HEK293T (cell line): ENCODE data around the gene NFIA.

Source experiments
- FOXM1 ChIP-seq: fragments of 450-650 bp; IDR thresholded peaks from 2 replicates; pipeline ENCODE4 v1.6.1; 2017; ENCODE audit warnings: mild to moderate bottlenecking, borderline replicate concordance
- LEF1 ChIP-seq: fragments of 450-650 bp; IDR thresholded peaks from 2 replicates; pipeline ENCODE4 v1.6.1; 2017; ENCODE audit warnings: mild to moderate bottlenecking, borderline replicate concordance
- SP1 ChIP-seq: fragments of 450-650 bp; IDR thresholded peaks from 2 replicates; pipeline ENCODE4 v1.6.1; 2017

DNA sequence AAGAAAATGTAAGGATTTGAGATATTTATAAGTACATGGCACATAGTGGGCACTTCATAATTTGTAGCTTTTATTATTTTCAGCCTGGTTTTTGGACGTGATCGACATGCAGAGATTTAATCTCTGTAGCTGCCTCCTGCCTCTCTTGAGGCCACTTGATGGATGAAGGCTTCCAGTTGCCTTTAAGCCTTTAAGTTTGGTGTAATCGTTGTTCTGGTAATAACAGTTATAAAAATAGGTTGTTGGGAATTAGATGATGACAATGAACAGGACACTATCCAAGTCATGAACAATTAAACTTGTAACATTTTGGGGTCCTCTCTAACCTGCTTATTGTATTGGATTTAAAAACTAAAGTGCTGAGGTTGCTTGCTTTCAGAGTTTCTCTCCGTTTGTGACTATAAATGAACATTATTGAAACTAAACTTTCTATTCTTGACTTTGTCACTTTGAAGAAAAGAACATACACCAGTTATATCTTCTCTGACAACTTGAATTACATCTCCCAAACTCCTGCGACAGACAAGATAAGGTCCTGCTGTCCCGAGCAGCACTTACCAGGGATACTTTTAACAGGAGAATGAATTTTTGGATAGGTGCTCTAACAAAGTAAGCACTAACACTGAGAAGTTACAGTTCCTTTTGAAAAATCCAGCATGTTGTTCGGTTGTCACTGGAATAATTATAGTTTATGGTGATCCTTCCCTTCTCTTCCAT is 295.0 kb downstream of the NFIA start:
- TF ChIP-seq FOXM1 (no peak), SP1 (no peak), LEF1 (no peak)
